NCI-H1930 (cell line): Measurements from ENCODE around the gene ZBED2.

Experiments used
- DNase-seq, 2 experiments: peaks; one replicate each; lab custom pipeline; 2025; lab: John Stamatoyannopoulos, UW

ZBED2 gene

DNA sequence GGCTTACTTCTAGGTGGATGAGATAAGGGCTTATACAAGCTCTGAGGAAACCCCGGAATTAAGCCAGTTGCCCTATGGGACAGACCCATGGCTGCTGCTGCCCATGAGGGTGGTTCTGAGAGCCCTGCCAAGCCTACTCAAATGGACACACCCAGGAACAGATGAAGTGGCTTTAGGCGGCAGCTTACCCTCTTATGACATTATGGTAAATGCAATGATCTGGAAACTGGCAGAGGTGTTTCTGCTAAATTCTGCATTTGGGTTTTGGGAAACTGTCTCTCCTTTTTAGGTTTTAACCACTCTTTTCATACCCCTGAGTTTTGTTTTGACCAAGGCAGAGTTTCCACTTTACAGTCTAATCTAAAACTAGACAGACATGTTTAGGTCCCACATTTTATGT is 9.0 kb upstream of the ZBED2 start:
- DNase-seq: no peak

DNA sequence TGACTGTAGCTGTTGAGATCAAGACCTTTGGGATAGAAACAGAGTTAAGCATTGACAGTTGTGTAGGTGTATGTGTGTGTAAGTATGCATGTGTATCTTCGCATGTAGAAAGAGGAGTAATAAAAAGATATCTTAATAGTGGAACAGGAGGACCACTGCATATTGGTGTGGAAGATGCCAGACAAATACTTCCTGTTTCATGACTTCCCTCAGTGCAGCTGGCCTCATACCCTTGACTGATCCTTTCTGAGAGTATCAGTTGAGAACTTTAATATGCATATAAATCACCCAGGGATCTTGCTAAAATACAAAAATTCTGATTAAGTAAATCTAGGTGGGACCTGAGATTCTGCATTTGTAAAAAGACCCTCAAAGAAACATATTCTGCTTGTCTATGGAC is 8.5 kb upstream of the ZBED2 start:
- DNase-seq: no peak

DNA sequence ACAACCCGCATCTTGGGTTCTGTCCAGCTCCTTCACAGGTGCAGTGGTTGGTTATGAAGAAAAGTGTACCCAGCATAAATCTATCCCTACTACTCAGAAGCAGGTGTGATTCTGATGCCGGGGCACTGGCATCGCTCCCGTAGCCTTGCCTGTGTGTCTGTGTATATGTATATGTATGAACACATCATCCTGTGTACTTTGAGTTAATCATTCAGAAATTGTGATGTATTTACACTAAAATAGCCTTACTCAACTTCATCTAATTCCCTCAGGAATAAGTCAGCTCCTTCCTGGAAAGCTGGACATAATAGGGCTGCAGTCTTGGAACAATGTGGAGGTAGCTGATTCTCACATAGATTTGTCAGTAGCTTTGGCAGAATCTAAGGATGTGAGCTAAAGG is 6.7 kb upstream of the ZBED2 start:
- no peak for DNase-seq

DNA sequence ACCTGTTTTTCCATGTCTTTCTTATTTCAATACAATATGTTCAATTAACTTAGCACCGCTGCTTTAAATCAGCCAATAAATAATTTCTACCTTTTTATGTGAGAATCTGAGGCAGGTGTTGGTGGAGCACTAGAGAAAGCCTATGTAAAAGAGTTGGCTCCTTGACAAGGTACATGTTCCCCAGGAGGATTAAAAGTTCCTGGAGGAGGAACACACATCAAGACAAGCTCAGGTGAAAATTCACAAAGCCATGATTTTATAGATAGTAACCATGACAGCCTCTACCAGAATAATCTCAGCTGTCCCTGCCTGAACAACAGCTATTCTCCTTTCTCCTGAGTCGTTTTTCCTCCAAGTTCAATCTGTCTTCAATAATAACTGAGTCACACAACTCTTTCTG is 3.4 kb upstream of the ZBED2 start:
- DNase-seq: no peak

DNA sequence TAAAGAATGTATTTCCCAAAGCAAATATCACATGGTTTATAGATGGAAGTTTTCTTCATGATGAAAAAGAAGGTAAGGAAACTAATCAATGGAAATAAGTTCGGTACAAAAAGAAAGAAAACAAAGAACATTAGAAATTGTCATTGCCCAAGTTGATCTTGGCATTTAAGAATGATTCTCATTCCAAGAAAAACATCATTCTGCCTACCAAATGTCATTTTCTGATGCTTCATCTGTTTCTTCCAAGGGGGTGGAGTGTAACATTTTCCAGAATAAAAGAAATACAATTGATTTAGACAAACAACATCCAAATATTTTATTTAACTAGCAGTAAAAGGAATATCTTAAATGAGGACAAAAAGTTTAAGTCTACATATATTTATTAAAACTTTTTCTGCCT is 3.0 kb upstream of the ZBED2 start:
- DNase-seq: no peak

DNA sequence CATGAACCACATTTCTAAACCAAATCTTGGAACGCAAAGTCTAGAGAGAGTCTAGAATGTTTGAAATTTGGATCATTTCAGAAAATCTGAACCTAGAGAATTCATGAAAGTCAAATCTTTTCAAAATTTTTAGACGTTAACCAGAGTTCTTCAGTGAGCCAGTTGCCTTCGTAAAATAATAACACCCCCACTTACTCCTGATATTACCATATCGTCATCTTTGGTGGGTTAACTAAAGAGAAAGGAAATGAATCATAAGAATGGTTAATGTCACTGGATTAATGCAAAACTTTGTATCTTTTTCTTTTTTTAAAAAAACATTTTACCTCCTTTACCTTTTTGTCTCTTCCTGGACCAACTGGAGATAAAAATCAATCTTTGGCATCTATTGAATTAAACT is 1.2 kb upstream of the ZBED2 start:
- no peak for DNase-seq

DNA sequence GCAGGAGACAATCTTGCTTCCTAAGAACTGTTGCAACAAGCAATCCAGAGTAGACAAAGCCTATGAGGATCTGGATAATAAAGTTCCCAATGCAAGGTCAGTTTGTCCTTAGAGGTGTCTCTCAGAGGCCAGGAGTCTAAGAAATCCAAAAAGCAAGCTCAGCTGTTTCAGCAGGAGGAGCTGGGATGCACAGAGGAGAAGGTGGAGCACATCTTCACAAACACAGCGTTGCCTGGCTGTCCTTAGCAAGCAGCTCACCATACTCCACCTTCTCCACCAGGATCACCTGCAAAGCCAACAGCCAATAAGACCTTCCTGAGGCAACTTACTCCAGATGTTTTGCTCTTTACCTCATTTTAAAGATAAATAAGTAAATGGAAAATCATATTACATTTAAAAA is 365 bp downstream of the ZBED2 start:
- no peak for DNase-seq

DNA sequence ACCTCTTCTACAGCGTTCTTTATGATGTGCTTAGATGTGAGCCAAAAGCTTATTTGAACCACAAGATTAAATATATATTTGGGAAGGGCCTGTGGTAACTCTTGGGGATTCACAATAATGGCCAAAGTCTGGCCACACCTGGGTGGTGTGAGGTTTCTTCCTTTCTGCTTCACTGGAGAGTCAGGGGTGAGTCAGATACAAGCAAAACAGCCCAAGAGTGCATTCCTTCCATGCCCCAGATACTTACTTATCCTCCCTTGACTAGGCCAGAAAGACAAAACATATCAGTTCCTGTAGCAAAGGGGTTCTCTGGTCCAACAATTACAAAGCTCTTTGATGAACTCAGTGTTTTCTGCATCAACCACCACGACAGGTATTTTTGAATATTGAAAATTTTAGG is 941 bp downstream of the ZBED2 start:
- no peak for DNase-seq

DNA sequence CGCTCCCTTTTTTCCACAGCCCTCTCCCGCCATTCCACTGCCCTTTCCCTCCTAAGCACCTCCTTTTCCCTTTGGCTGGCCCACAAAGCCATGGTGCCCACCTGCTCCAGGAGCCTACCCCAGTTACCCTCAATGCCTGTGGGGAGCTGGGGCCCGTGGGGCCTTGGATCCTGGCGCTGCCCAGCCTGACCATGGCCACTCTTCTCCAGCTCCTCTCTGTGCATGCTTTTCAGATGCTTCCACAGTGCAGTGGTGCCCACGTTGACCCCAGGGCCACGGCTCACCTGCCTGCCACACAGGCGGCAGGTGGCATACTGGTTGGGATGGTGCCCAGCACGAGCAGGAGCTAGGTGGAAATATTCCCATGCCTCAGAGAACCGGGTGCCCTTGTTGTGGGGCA is 1.5 kb downstream of the ZBED2 start:
- no peak for DNase-seq

DNA sequence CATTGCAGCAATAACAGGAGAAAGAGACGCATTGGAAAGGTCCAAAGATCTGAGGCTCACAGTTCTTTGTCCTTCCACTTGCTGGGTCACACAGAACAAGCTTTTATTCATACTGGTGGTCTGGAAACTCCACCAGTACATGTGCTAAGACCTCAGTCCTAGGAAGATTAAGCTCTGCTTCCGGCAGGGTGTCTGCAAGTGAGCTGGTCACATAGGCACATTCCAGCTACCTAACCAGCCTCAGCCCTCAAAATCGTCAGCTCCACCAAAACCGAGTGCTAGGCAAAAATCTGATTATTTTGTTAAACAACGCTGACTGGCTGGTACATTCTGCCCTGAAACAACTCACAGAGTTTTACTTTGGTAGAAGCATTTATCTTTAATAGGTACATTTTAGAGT is 2.2 kb downstream of the ZBED2 start:
- DNase-seq: no peak

DNA sequence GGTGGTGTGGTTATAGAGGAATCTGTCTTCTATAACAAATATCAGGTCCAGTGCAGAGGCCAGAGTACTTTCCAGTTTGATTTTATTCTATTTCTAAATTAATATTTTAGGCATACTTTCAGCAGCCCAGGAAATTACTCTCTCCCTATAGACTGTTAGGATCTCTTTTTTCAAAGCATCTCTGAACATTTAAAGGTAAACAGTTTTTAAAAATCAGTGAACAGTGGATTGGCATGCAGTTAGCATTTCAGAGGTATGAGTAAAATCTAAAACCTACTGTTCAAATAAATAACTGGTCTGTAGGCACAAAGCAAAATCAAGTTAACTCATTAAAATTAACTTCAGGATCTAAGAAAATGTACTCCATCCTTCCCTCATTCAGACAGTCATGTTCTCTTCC is 3.0 kb downstream of the ZBED2 start:
- no peak for DNase-seq

DNA sequence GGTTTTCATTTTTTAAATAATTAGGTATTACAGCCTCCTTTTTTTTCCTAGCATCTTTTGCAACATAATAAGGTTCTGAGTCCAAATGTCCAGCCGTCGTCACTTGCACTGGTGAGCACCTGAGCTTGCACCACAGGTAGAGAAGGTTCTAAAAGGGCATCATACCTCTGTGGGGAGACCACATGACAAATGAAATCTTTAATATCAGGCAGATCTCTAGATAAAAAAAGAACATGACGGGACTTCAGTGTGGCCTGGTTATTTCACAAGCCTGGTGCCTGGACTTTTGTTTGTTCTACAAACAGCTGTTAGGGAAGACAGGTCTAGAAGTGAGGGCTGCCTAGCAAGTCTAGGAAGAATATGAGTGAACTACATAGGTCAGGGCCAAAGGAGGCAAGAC is 3.6 kb downstream of the ZBED2 start:
- no peak for DNase-seq

DNA sequence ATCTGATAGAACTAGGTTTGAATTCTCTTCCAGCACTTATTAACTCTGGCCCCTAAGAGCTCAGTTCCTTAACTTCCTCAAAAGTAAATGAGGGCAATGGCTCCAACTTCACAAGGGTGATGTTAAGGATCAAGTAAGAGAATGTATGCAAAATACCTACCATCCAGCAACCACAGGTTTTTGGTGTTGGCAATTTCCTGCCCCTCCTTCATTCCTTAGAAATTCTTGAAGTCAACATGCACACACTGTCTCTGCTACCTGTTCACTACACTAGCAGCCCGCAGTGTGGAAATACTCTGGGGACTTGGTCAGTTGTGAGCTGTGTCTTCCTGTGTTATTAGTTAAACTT is 5.0 kb downstream of the ZBED2 start:
- DNase-seq: no peak

DNA sequence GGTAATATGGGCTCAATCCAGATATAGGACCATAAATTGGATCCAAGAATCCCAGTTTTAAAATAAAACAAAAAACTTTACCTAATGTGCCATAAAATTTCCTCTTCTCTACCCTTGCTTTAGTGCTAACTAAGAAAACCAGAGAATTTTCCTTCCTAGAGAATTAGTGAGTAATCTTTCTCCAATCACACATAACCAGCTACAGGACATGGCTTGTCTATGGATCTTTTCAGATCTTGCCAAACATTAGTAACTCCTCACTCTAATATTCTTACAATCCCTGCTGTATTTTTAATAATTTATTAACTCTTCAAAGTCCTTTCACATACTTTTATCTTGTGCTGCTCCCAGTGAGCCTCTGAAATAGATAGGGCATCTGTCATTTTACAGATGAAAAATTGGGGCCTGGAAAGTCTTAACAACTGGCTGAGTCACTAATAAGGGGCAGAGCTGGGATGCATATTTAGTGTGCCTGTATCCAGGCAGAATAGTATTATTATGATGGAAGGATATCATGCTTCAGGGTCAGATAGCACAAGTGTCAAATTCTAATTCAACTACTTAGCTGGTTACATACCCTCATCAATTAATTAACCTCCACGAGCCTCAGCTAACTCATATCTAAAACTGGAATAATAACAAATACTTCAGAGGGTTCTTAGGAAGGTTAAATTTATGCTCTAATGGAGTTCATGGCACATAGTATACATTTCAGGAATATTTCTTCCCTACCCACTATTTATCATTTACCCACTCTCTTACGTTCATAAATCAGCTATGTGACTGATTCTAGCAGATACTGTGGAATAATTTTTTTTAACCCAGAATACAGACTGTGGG is 5.6 kb downstream of the ZBED2 start:
- no peak for DNase-seq

DNA sequence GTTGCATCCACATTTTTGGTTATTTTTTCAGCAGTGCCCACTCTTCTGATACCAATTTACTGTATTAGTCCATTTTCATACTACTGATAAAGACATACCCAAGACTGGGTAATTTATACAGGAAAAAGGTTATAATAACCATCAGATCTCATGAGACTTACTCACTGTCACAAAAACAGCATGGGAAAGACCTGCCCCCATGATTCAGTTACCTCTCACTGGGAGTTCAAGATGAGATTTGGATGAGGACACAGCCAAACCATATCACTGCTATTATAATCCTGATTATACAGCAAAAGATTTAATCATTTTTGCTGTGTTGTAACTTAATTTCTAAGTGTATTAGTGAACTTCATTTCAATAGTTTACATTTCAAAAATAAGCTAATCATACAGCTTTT is 6.6 kb downstream of the ZBED2 start:
- no peak for DNase-seq

DNA sequence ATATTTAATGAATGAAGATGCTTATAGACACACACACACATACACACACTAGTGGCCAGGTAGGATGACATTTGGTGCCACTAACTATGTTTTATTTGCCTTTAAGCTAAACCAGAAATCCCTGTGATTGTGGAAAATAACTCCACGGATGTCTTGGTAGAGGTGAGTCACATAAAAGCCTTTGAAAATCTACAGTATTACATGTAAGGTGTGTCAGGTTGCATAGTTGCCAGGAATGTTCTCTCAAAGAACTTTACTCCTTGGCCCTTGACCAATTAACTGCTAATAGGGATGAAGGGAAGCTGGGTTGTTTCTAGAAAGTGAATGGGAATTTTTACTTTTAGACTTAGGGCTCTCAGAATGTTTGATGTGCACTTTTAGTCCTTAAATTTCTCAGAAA is 9.9 kb downstream of the ZBED2 start:
- DNase-seq: no peak

DNA sequence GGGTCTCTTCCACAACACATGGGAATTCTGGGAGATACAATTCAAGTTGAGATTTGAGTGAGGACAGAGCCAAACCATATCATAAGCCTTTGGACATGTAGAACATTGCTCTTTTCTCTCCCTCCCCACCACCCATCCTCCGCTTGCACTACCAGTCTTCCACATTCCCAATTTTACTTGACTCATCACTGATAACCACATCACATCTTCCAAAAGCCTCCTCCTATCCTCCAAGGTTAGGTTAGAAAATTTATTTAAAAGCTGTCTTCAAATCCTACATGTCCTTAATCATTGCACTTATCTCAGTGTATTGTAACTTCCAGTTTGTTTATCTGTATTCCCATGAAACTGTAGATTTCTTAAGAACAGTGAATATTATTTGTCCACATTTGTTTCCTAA is 10.4 kb downstream of the ZBED2 start:
- no peak for DNase-seq

DNA sequence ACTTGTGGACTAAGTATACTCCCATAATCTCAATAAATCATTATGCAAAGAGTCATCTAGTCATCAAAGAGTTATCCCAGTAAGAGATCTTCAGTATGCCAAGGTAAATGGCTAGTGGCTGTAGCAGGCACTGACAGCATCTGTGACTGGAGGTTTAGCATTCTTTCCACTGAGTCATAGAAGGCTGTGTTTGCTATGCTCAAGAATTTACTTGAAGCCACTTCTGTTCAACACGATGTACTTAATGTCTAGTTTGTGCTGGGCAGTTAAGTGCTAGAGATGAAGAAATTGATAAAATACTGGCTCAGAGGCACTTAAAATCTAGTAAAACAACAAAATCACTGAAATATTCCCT is 13.0 kb downstream of the ZBED2 start:
- DNase-seq: no peak

DNA sequence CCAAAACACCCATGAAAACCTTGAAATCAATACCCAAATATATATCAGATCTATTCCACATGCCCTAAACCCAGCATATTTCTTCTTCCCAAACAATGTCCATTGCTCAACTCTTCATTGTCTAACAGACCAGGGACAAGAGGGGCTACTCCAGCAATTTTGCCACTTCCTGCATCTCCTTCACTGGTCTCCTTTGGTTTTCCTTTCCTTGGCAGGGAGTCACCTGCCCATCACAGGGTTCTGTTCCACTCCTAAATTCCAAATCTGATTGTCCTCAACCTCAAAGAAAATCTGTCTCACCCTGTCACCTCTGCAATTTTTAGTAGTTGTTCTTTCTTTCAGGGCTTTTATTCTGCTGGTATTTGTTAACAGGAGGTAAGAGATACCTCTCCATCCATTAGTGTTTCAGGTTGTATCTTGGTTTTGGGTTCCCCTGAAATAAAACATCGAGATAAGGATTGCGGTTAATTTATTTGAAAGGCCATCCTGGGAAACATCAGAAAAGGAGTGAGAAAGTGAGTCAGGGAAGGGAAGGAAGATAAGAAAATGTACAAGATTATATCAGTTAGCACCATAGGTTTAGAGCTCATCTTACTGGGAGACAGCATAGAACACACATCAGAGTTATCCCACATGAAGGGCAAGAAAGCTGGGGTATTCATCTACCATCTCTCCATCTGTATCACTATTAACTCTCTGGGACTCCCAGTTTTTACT is 13.6 kb downstream of the ZBED2 start:
- DNase-seq: no peak

DNA sequence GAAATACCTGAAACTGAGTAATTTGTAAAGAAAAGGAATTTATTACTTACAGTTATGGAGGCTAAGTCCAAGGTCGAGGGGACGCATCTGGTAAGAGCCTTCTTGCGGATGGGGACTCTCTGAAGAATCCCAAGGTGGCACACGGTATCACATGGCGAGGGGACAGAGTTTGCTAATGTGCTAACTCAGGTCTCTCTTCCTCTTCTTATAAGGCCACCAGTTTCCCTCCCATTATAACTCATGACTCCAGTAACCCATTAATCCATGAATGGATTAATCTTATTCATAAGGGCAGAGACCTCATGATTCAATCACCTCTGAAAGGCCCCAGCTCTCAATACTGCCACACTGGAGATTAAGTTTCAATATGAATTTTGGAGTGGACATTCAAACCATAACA is 15.7 kb downstream of the ZBED2 start:
- DNase-seq: no peak

DNA sequence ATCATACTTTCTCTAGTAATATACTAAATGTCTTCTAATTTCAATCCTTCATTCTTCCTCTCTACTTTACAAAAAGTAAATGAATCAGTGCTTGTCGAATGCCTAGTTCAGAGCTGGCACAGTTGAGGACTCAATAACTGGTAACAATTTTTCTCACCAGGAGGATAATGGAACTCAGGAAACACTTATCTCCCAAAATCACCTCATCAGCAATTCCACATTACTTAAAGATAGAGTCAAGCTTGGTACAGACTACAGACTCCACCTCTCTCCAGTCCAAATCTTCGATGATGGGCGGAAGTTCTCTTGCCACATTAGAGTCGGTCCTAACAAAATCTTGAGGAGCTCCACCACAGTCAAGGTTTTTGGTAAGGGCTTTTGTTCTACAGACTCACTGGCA is 16.3 kb downstream of the ZBED2 start:
- DNase-seq: no peak

DNA sequence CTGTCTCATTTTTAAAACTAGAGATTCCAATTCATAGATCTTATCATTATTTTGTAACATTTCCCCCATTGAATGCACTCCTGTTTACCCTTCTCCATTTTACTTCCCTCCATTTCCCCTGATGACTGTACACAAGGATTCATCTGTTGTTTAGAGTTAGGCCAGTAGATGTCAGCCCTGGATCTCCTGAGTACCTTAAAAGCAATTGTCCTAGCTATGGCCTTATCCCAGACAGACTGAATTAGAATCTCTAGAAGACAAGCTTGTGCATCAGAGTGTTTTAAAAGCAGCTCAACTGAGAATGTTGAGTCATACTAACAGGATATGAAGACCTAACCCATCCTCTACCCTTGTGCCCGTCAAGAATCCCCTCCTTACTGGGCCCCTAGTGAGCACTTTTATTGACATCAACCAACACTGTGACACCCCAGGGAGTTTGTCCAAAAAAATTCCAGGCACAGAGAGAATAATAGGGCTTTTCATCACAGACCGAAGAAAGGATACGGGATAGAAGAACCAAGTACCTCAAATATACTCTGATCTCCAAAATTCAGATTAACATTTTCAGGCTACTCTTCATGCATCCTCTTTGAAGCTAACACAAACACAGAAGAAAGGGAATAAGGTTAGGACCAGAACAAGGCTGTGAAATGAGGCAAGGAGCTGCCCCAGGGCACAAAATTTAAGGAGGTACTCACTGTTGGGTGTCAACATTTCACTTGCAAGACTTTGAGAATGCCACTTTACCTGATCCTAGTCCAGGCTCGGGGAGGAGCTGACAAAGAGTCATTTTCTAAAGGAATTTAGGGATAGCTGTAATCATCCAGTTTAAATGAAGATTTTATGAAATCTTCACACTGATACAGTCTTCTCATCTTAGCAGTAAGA is 17.1 kb downstream of the ZBED2 start:
- peak; percentile 8 to 14 for DNase-seq

DNA sequence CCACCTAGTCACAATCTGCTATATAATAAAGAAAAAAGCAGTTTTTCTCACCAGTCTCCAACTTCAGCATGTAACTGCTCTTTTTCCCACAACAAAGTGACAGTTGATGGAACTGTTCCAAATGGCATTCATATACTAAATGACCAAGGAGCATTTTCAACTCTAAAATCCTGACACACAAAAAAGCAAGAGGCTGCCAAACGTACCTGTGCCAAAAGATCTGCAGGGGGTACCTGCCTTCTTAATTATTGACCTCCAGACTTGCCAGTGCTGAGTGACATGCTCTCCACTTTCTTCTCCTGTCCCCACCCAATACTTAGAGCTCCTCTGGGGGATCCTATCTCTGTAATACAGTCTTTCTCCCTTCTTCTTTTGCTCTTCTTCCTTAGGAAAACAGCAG is 18.0 kb downstream of the ZBED2 start:
- no peak for DNase-seq
